GM19395 (cell line): Measurements from ENCODE around the gene SRMS.

Source experiments
- ATAC-seq: cut with Tn5 transposase; IDR thresholded peaks from one replicate; pipeline ENCODE4 v1.9.1; 2021; ENCODE audit warnings: mild to moderate bottlenecking, moderate library complexity; ENCODE audit not compliant: unreplicated experiment

SRMS gene, protein sequence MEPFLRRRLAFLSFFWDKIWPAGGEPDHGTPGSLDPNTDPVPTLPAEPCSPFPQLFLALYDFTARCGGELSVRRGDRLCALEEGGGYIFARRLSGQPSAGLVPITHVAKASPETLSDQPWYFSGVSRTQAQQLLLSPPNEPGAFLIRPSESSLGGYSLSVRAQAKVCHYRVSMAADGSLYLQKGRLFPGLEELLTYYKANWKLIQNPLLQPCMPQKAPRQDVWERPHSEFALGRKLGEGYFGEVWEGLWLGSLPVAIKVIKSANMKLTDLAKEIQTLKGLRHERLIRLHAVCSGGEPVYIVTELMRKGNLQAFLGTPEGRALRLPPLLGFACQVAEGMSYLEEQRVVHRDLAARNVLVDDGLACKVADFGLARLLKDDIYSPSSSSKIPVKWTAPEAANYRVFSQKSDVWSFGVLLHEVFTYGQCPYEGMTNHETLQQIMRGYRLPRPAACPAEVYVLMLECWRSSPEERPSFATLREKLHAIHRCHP

GRCh38 chr20:63547725-63548480, at the start of gene SRMS:
Gene SRMS, minus strand, starts transcription at chr20:63547749. Its CDS starts 286 bp downstream, at chr20:63547463.
- ATAC-seq: no peak

DNA sequence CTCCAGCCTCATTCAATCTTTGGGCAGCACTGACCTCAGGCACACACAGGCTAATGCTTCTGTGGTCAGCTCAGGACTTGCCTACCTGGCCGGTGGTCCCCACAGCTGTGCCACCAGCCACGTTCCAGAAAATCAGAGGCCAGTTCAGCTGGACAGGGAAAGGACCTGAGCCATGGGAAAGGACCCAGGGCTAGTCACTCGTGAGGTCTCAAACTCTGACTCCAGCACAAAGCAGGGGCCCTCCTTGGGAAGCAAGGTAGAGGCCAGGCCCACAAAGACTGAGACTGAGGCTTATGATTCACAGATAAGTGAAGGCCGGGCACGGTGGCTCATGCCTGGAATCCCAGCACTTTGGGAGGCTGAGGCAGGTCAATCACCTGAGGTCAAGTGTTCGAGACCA, 48.9 kb upstream of the SRMS start:
- no peak for ATAC-seq

DNA sequence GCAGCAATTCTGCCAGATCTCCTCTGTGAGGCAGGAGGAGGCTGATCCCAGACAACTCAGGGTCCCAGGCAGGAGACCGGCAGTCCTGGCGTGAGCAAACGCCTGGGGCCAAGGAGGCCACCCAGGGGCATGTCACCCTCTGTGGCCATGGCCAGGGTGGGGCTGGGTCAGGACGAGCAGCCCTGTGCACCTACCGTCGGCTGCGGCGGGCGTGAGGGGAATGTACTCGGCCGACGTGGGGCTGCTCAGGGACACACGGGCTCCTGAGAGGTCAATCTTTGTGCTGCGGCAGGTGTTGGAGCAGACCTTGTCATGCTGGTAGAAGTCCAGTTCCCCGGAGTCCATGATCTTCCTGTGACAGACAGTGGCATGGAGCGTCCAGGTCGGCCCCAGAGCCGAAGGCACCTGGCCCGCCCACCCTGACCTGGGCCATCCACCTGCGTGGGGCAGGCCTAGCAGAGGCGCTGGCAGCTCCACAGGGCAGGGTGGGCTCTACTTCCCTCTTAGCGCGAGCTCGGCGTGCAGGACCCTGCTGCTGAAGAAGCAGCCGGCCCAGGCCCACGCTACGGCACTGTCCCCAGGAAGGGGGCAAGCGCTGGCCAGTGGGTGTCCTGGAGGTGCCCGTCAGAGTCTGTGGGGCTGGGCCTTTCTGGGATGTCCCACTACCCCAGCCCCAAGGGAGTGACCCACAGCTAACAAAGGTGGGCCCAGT, 48.0 kb upstream of the SRMS start:
- ATAC-seq: no peak

- no peak for ATAC-seq
Measured at GRCh38 chr20:63594043-63594561, 46.6 kb upstream of the SRMS start.

- no peak for ATAC-seq
Measured at GRCh38 chr20:63592661-63593060, 45.1 kb upstream of the SRMS start.

- no peak for ATAC-seq
Measured at GRCh38 chr20:63591786-63592355, 44.3 kb upstream of the SRMS start.

- no peak for ATAC-seq
Measured at GRCh38 chr20:63591147-63591533, 43.6 kb upstream of the SRMS start.

GRCh38 chr20:63590218-63591146, 42.9 kb upstream of the SRMS start:
- no peak for ATAC-seq

DNA sequence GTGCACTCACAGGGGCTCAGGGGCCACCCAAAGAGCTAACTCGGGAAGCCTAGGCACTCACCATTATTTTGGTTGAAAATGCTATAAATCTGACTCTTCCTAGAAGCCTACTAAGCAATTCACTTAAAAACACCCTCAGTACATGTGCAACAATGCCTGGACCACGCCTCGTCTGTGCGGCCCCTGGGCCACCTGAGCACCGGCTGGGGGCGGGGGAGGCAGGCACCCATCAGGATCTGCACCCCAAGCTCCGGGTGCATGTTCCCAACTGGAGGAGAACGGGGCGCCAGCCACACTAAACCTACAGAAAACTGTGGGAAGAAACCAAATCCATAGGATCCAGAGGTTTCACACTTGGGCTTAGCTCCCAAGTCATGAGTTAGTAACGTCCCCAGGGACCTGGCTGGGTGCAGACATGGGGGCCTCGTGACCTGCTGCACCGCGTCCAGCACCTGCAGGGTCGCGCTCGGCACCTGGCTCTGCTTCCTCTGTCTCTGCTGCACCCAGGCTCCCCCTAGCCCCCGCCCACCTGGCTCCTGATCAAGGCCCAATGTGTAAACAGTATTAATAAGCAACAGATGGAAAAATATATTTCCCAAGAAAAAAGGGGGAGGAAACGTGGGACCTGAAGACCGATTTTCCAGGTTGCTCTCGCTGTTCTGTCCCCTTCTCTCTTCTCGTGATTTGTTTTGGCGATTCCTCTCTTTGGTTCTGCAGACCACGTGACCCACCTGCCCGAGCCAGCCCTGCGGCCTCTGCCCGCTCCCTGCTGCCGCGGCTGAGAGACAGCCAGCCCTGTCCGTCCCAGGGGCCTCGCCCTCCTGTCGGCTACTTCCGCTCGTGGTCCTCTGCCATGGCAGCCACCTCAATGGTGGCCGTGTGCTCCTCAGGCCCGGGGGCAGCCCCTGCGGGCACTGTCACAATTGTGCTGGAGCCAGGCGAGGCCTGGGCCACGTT, 42.0 kb upstream of the SRMS start:
- ATAC-seq: no peak

- ATAC-seq: no peak
Measured at GRCh38 chr20:63588641-63589041, 41.1 kb upstream of the SRMS start.

- no peak for ATAC-seq
Measured at GRCh38 chr20:63587776-63588591, 40.4 kb upstream of the SRMS start.

- ATAC-seq: no peak
Measured at GRCh38 chr20:63587256-63587655, 39.7 kb upstream of the SRMS start.

- ATAC-seq: no peak
Measured at GRCh38 chr20:63586797-63587196, 39.2 kb upstream of the SRMS start.

DNA sequence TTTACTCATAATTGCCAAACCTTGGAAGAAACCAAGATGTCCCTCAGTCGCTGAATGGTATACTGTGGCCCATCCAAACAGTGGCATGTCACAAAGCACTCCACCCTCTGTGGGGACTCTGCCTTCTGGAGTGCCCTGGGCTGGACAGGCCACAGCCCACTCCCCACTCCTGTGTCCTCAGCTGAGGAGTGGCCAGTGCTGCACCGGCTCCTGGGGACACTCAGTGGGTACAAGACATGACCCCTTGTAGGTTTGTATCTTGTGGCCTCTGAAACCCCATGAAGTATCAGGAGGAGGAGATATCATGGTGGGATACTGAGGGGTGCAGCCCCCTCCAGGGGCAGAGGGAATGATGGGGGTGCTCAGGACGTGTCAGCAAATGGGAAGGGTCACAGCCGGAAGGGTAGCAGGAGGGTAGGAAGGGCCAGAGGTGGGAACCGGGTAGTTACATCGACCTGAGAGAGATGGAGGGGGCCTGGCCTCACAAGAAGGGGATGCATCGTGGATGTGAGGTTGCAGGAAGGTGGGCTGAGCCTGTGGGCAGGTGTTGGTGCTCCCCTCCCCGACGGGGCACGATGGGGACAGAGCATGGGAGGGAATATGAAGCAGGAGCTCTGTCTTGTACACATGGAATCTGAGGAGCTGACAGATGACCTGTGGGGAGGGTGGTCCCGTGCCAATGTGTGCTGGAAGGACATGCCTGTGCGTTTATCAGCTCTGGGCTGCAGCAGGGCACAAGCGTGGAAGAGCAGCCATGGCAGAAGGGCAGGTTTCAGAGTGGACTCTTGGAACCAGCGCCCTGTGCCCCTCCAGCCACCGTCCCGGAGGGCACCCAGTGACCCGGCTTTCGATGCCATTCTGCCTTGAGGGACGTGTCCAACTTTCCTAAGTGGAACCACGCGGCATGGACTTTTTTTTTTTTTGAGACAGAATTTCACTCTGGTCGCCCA, 38.3 kb upstream of the SRMS start:
- no peak for ATAC-seq

DNA sequence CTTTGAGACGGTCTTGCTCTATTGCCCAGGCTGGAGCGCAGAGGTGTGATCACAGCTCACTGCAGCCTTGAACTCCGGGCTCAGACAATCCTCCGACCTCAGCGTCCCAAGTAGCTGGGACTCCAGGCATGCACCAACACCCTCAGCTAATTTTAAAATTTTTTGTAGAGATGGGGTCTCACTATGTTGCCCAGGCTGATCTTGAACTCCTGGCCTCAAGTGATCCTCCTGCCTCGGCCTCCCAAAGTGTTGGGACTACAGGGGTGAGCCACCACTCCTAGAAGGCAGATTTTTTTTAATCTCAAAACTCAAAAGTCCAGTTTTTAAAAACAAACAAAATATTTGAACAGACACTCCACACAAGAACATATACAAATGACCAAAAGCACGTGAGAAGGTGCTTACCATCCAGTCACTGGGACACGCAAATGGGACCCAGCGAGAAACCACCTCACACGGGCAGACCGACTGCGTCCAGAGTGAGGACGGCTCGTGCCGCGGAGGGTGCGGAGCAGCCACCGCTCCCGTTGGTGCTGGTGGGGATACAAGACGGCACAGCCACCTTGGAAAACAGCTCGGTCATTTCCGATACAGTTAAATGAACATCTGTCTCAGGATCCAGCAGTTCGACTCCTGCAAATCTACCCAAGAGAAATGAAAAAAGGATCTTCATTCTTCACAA, 35.0 kb upstream of the SRMS start:
- ATAC-seq: no peak

- no peak for ATAC-seq
Measured at GRCh38 chr20:63580796-63581461, 33.4 kb upstream of the SRMS start.
